Endothelial cell of umbilical vein (primary cell): Measurements from ENCODE around the gene PRRX2. TPM values are rescaled to one million over a fixed set of nuclear protein-coding genes. Genes with fewer than 3 reads are reported as not detected.

Experiments
- BruUV-seq: library from RNA; stranded (reverse); fragments of 400-500 nt; replicated peaks from 2 replicates; lab custom pipeline; 2021; lab: Mats Ljungman, UMichigan
- CTCF ChIA-PET: fragments of 300-600, 350-600 bp; sonication (Branson Sonifier 250); formaldehyde crosslinking; loops from one replicate; lab custom pipeline; 2021; ENCODE audit warnings: antibody characterized with exemption, inconsistent platforms; lab: Charles Lee
- POLR2A ChIA-PET: fragments of 300-600, 350-600 bp; sonication (Branson Sonifier 250); formaldehyde crosslinking; loops from one replicate; lab custom pipeline; 2021; ENCODE audit warnings: antibody characterized with exemption, inconsistent platforms; lab: Charles Lee
- DNase-seq: peaks from one replicate; pipeline ENCODE4 v3.0.0-alpha.2; 2011; ENCODE audit warnings: low read depth, low spot score
- FAIRE-seq: peaks from 2 replicates; lab custom pipeline; 2011; peaks lifted over from hg19 to GRCh38; lab: Jason Lieb, UNC
- H2AFZ ChIP-seq: 2 replicates; pipeline ENCODE4 v1.6.0; 2012; ENCODE audit warnings: low read depth, low read length, control low read depth, inconsistent platforms
- H3K27ac ChIP-seq: 2 replicates; pipeline ENCODE4 v1.5.1; 2011; ENCODE audit warnings: low read depth, mild to moderate bottlenecking, control low read depth, low read length, moderate library complexity; ENCODE audit not compliant: insufficient read depth
- H3K27me3 ChIP-seq, 2 experiments: 2 replicates each; pipeline versions ENCODE4 v1.6.0 to v1.6.1; 2011; ENCODE audit warnings: low read length in 2 of 2, mixed read lengths in 1 of 2; ENCODE audit not compliant: control insufficient read depth in 2 of 2, insufficient read depth in 2 of 2
- H3K36me3 ChIP-seq, 2 experiments: 2 replicates in 1 of 2; 3 replicates in 1 of 2; pipeline ENCODE4 v1.5.1; 2011; ENCODE audit warnings: low read length in 2 of 2, mild to moderate bottlenecking in 1 of 2, moderate library complexity in 1 of 2; ENCODE audit not compliant: control insufficient read depth in 2 of 2, insufficient read depth in 2 of 2; ENCODE audit errors: extremely low read depth in 1 of 2
- H3K4me1 ChIP-seq: 3 replicates; pipeline ENCODE4 v1.5.1; 2011; ENCODE audit warnings: mild to moderate bottlenecking, low read length; ENCODE audit not compliant: control insufficient read depth, insufficient read depth; ENCODE audit errors: extremely low read depth
- H3K4me2 ChIP-seq: 2 replicates; pipeline ENCODE4 v1.6.1; 2011; ENCODE audit warnings: low read length, control low read depth, mixed read lengths; ENCODE audit not compliant: insufficient read depth
- H3K4me3 ChIP-seq, 3 experiments: fragments of 200-600 bp in 1 of 3; sonication (generic), shearing (Covaris generic) in 1 of 3; replicated peaks in 1 of 3; 2 replicates each; pipeline ENCODE4 v1.5.1; 2011 to 2016; ENCODE audit warnings: control low read depth in 3 of 3, low read length in 3 of 3, mild to moderate bottlenecking in 2 of 3, inconsistent platforms in 1 of 3, low read depth in 1 of 3, moderate library complexity in 1 of 3; ENCODE audit not compliant: insufficient read depth in 1 of 3
- H3K79me2 ChIP-seq: 2 replicates; pipeline ENCODE4 v1.6.0; 2012; ENCODE audit warnings: low read length, inconsistent platforms; ENCODE audit not compliant: control insufficient read depth, insufficient read depth
- H3K9ac ChIP-seq: replicated peaks from 2 replicates; pipeline ENCODE3; 2011; ENCODE audit warnings: low read length, control low read depth; ENCODE audit not compliant: insufficient read depth; ENCODE audit errors: extremely low read depth
- H3K9me1 ChIP-seq: replicated peaks from 3 replicates; pipeline ENCODE4 v1.6.0; 2011; ENCODE audit warnings: mild to moderate bottlenecking, low read length; ENCODE audit not compliant: control insufficient read depth, insufficient read depth; ENCODE audit errors: extremely low read depth
- H3K9me3 ChIP-seq: replicated peaks from 2 replicates; pipeline ENCODE4 v1.5.1; 2012; ENCODE audit warnings: low read length, inconsistent platforms; ENCODE audit not compliant: control insufficient read depth, insufficient read depth
- H4K20me1 ChIP-seq: replicated peaks from 2 replicates; pipeline ENCODE3; 2011; ENCODE audit warnings: mild to moderate bottlenecking, low read length; ENCODE audit not compliant: control insufficient read depth, insufficient read depth; ENCODE audit errors: extremely low read depth
- EZH2 ChIP-seq: IDR thresholded peaks from 2 replicates; pipeline ENCODE4 v1.6.1; 2012; ENCODE audit warnings: borderline replicate concordance, low read depth, mild to moderate bottlenecking, moderate library complexity, low read length, inconsistent platforms; ENCODE audit not compliant: severe bottlenecking
- FOS ChIP-seq: IDR thresholded peaks from 2 replicates; pipeline ENCODE4 v1.6.1; 2011; ENCODE audit warnings: mild to moderate bottlenecking, low read length, moderate library complexity, borderline replicate concordance; ENCODE audit not compliant: insufficient read depth
- GATA2 ChIP-seq: IDR thresholded peaks from 2 replicates; pipeline ENCODE4 v1.7.0; 2011; ENCODE audit warnings: low read depth, mild to moderate bottlenecking, moderate library complexity, mixed read lengths, low read length; ENCODE audit not compliant: insufficient read length, insufficient read depth
- POLR2AphosphoS5 ChIP-seq: IDR thresholded peaks from 2 replicates; pipeline ENCODE4 v1.6.1; 2012; ENCODE audit warnings: low read depth, mild to moderate bottlenecking, control low read depth, low read length, moderate library complexity; ENCODE audit not compliant: insufficient read depth
- dilution Hi-C: fragments of 300-500 bp; cut with MboI; formaldehyde crosslinking; loops from one replicate; pipeline ENCODE4 v1.15.0; 2019; ENCODE audit warnings: low sequenced_read_pairs; ENCODE audit not compliant: extremely low pct_ligation_motif_present
- intact Hi-C: fragments of 100-400 bp; cut with micrococcal nuclease; formaldehyde crosslinking; loops from one replicate; pipeline ENCODE4 v1.10.0; 2022
- polyA plus RNA-seq, 4 experiments: library from polyadenylated mRNA; depleted of rRNA in 3 of 4; stranded (reverse) in 3 of 4; unstranded in 1 of 4; fragments of >200 nt; gene quantifications; 2 replicates each; pipeline versions ENCODE4 v1.2.1 to v1.2.3, GENCODE V29; 2011 to 2012; ENCODE audit warnings: missing spikeins in 1 of 4
- total RNA-seq: library from RNA; stranded (reverse); gene quantifications from 2 replicates; pipeline ENCODE4 v1.2.3, GENCODE V29; 2021
- TF ChIP-seq, protein P1 (sequence below), 2 donors: IDR thresholded peaks; 1 replicate in 1 of 2; 2 replicates in 1 of 2; pipeline ENCODE4 v1.5.1; 2011; ENCODE audit warnings: low read length in 2 of 2, mild to moderate bottlenecking in 2 of 2, moderate library complexity in 2 of 2, control low read depth in 1 of 2, inconsistent platforms in 1 of 2, low read depth in 1 of 2; ENCODE audit not compliant: insufficient read depth in 1 of 2; ENCODE audit errors: extremely low read depth in 1 of 2

The PRRX2 gene
- total and polyA plus RNA-seq, 2 donors (not counting 3 experiments of a cell fraction or from before 2014, with no cell fraction given): 0.19 to 0.77 TPM

GRCh38 chr9:129639756-129640085 is 25.7 kb upstream of the PRRX2 start:
- CTCF ChIA-PET: interaction anchor here (1.0 to 4.7 kb wide), 7 partner anchors 13 to 508 kb away, joined by 3 to 27 read pairs (median 5); partner anchors contain the start of genes C9orf50 and NTMT1
- Histone ChIP-seq H3K27me3 (no peaks in the 10 kb centered on the region), H3K27ac (no peak overlapping the region), H3K36me3 (peaks cover 11 to 35% of the 10 kb centered on the region in 2 experiments), H3K9ac (no peak overlapping the region), H3K9me3 (no peaks in the 10 kb centered on the region), H3K79me2 (peaks cover 24% of the 10 kb centered on the region), H4K20me1 (no peaks in the 10 kb centered on the region), H3K4me2 (no peak overlapping the region), H3K4me3 (no peak overlapping the region), H3K4me1 (peaks cover 10% of the 10 kb centered on the region), H3K9me1 (no peaks in the 10 kb centered on the region), H2AFZ (no peak overlapping the region)
- dilution Hi-C loops (no loop called here), intact Hi-C loops (no loop called here)
- POLR2A ChIA-PET: interaction anchor here (0.7 kb wide), 1 partner anchor 358 kb away, joined by 3 read pairs; no protein-coding TSS in a partner anchor
- DNase-seq (no peak), FAIRE-seq (no peak)
- no peak for TF ChIP-seq GATA2
- TF ChIP-seq, protein P1, sequence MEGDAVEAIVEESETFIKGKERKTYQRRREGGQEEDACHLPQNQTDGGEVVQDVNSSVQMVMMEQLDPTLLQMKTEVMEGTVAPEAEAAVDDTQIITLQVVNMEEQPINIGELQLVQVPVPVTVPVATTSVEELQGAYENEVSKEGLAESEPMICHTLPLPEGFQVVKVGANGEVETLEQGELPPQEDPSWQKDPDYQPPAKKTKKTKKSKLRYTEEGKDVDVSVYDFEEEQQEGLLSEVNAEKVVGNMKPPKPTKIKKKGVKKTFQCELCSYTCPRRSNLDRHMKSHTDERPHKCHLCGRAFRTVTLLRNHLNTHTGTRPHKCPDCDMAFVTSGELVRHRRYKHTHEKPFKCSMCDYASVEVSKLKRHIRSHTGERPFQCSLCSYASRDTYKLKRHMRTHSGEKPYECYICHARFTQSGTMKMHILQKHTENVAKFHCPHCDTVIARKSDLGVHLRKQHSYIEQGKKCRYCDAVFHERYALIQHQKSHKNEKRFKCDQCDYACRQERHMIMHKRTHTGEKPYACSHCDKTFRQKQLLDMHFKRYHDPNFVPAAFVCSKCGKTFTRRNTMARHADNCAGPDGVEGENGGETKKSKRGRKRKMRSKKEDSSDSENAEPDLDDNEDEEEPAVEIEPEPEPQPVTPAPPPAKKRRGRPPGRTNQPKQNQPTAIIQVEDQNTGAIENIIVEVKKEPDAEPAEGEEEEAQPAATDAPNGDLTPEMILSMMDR (IDR thresholded peaks at IDR 0.05; ENCODE audit: extremely low read depth in 1 of 2, insufficient read depth in 1 of 2, low read depth in 1 of 2, low read length in 2 of 2): no peak
- TF ChIP-seq FOS: no peak
- TF ChIP-seq EZH2: no peak
- no peak for TF ChIP-seq POLR2AphosphoS5
- no TSS peak for BruUV-seq
